Suprapubic skin (tissue), 4 donors: ENCODE data around the gene AHNAK2. TPM values are rescaled to one million over a fixed set of nuclear protein-coding genes. Genes with fewer than 3 reads are reported as not detected.

Experiments
- DNase-seq, 2 donors: peaks; one replicate each; pipeline ENCODE4 v3.0.0-alpha.2; 2019; ENCODE audit warnings: low spot score in 2 of 2
- H3K27ac ChIP-seq: fragments of 200-600 bp; sonication (generic); one replicate; pipeline ENCODE4 v1.5.1; 2019
- H3K27me3 ChIP-seq: fragments of 200-600 bp; sonication (generic); one replicate; pipeline ENCODE4 v1.5.1; 2019
- H3K36me3 ChIP-seq: fragments of 200-600 bp; sonication (generic); one replicate; pipeline ENCODE4 v1.5.1; 2019
- H3K4me1 ChIP-seq: fragments of 200-600 bp; sonication (generic); one replicate; pipeline ENCODE4 v1.5.1; 2019
- H3K4me3 ChIP-seq: fragments of 200-600 bp; sonication (generic); one replicate; pipeline ENCODE4 v1.5.1; 2019; ENCODE audit warnings: mild to moderate bottlenecking
- H3K9me3 ChIP-seq: fragments of 200-600 bp; sonication (generic); one replicate; pipeline ENCODE4 v1.5.1; 2019
- EP300 ChIP-seq: sonication (generic); formaldehyde crosslinking; IDR thresholded peaks from one replicate; pipeline ENCODE4 v1.6.1; 2017; ENCODE audit warnings: antibody characterized with exemption
- POLR2A ChIP-seq, 2 donors: fragments of 450-650 bp; IDR thresholded peaks; one replicate each; pipeline ENCODE4 v1.6.1; 2017; ENCODE audit warnings: antibody characterized with exemption in 2 of 2, mild to moderate bottlenecking in 2 of 2, moderate library complexity in 2 of 2
- POLR2AphosphoS5 ChIP-seq, 3 donors: sonication (generic); formaldehyde crosslinking; IDR thresholded peaks; one replicate each; pipeline ENCODE4 v1.6.1; 2017; ENCODE audit warnings: antibody characterized with exemption in 3 of 3
- WGBS: methylation state at CpG from one replicate; pipeline ENCODE4 v1.1.5; 2018; 5-methylcytosine and 5-hydroxymethylcytosine counted together
- total RNA-seq, 4 donors: library from RNA; depleted of rRNA; stranded (reverse); fragments of >200 nt; gene quantifications; one replicate each; pipeline ENCODE4 v1.1.0, GENCODE V29; 2016
- TF ChIP-seq, protein P1 (sequence below), 2 donors: fragments of 200-600 bp in 1 of 2; fragments of 450-650 bp in 1 of 2; sonication (generic) in 1 of 2; IDR thresholded peaks; one replicate each; pipeline ENCODE4 v1.5.1; 2016 to 2019; ENCODE audit warnings: antibody characterized with exemption in 2 of 2, mild to moderate bottlenecking in 1 of 2, moderate library complexity in 1 of 2

The AHNAK2 gene
- total RNA-seq, 4 donors from 2014 or later, result 829 to 975 (median 858) TPM

DNA sequence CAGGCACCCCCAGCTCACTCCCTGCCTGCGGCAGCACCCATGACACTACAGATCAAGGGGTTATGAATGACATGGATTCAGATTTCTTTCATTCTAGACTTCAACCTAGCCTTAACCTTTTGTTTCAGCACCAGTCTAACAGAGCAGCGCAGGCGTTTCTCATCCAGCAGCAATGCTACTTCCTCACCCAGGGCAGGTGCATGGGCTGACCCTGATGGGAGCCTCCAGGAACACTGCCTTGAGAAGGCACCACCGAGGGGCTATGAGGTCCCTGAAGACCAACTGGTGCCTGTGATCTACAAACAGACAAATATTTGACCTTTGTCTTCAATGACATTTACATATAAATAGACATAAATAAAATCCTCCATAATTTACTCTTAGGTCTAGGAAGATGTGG, 31.9 kb upstream of the AHNAK2 start:
- Histone ChIP-seq H3K4me1 (peaks cover 30% of the 10 kb centered on the region), H3K9me3 (no peaks in the 10 kb centered on the region), H3K36me3 (peaks cover 57% of the 10 kb centered on the region), H3K4me3 (no peak overlapping the region), H3K27me3 (no peaks in the 10 kb centered on the region), H3K27ac (no peak overlapping the region)
- DNase-seq, result no peak
- WGBS, result 90% methylated on average over 4 of the region's 4 CpGs
- TF ChIP-seq EP300 (no peak), POLR2AphosphoS5 (IDR thresholded peaks at IDR 0.05) (no peak), POLR2A (IDR thresholded peaks at IDR 0.05) (no peak)
- TF ChIP-seq, protein P1, sequence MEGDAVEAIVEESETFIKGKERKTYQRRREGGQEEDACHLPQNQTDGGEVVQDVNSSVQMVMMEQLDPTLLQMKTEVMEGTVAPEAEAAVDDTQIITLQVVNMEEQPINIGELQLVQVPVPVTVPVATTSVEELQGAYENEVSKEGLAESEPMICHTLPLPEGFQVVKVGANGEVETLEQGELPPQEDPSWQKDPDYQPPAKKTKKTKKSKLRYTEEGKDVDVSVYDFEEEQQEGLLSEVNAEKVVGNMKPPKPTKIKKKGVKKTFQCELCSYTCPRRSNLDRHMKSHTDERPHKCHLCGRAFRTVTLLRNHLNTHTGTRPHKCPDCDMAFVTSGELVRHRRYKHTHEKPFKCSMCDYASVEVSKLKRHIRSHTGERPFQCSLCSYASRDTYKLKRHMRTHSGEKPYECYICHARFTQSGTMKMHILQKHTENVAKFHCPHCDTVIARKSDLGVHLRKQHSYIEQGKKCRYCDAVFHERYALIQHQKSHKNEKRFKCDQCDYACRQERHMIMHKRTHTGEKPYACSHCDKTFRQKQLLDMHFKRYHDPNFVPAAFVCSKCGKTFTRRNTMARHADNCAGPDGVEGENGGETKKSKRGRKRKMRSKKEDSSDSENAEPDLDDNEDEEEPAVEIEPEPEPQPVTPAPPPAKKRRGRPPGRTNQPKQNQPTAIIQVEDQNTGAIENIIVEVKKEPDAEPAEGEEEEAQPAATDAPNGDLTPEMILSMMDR (IDR thresholded peaks at IDR 0.05), result no peak

DNA sequence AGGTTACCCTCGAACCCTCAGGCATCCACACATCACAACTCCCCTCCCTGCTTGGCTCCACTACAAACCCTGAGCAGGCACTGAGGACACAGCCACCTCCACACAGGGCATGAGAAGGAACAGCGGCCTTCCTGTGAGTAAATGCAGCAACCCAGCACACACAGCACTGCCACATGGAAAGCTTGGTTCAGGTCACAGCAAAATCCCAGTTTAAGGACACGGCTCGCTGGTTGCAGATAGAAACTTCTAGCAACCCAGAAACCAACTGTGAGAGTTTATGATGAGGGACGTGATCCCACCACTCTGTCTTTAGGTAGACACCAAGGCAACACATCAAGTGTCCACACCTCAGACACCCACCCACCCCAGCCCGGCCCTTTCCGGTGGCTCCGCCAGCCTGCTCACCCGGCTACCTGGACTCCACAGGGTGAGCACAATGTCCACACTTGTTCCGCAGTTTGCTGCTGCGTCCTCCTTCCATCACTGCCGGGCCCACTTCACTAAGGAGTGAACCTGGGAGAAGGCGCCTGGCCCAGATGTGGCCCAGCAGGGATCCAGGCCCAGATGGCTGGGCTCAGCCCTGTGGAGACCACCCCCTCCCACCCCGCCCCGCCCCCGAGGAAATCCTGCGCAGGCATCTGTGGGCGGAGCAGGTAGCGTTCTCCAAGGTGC, 29.6 kb upstream of the AHNAK2 start:
- H3K36me3 ChIP-seq, result peaks cover 57% of the 10 kb centered on the region
- H3K27me3 ChIP-seq, result no peaks in the 10 kb centered on the region
- H3K27ac ChIP-seq, result no peak overlapping the region
- no peak overlapping the region for H3K4me3 ChIP-seq
- peaks cover 8% of the 10 kb centered on the region for H3K4me1 ChIP-seq
- 94% methylated on average over 14 of the region's 19 CpGs for WGBS
- H3K9me3 ChIP-seq, result no peaks in the 10 kb centered on the region
- no peak for DNase-seq
- TF ChIP-seq EP300, result no peak
- no peak for TF ChIP-seq POLR2A (IDR thresholded peaks at IDR 0.05)
- TF ChIP-seq, protein P1 (IDR thresholded peaks at IDR 0.05), result no peak

- Histone ChIP-seq H3K9me3 (no peaks in the 10 kb centered on the region), H3K27me3 (no peaks in the 10 kb centered on the region), H3K36me3 (peaks cover 57% of the 10 kb centered on the region), H3K27ac (no peak overlapping the region), H3K4me1 (peaks cover 1% of the 10 kb centered on the region), H3K4me3 (no peak overlapping the region)
- 84% methylated on average over 9 of the region's 21 CpGs for WGBS
- DNase-seq, result no peak
- TF ChIP-seq EP300 (no peak), POLR2AphosphoS5 (IDR thresholded peaks at IDR 0.05) (no peak), POLR2A (IDR thresholded peaks at IDR 0.05) (no peak)
- TF ChIP-seq, protein P1 (IDR thresholded peaks at IDR 0.05), result no peak
Observed at GRCh38 chr14:105006831-105007592, 28.8 kb upstream of the AHNAK2 start.

- H3K9me3 ChIP-seq, result no peaks in the 10 kb centered on the region
- H3K27ac ChIP-seq, result no peak overlapping the region
- peaks cover 52% of the 10 kb centered on the region for H3K36me3 ChIP-seq
- no peak overlapping the region for H3K4me3 ChIP-seq
- H3K4me1 ChIP-seq, result no peaks in the 10 kb centered on the region
- TF ChIP-seq POLR2A (IDR thresholded peaks at IDR 0.05), result no peak
- TF ChIP-seq POLR2AphosphoS5 (IDR thresholded peaks at IDR 0.05), result no peak
- TF ChIP-seq, protein P1 (IDR thresholded peaks at IDR 0.05), result no peak
- no peak for TF ChIP-seq EP300
- 84% methylated on average over 16 of the region's 21 CpGs for WGBS
- H3K27me3 ChIP-seq, result no peaks in the 10 kb centered on the region
- DNase-seq, result no peak
Observed at GRCh38 chr14:105005929-105006830, 28.0 kb upstream of the AHNAK2 start.
